Kidney (tissue), 14 donors: ENCODE measurements around the gene EPHA4. TPM values are rescaled to one million over a fixed set of nuclear protein-coding genes. Genes with fewer than 3 reads are reported as not detected.

ENCODE experiments used
- DNase-seq, 5 donors: peaks; one replicate each; pipeline ENCODE4 v3.0.0-alpha.2; 2013 to 2020
- FAIRE-seq: peaks from 2 replicates; lab custom pipeline; 2012; peaks lifted over from hg19 to GRCh38; lab: Jason Lieb, UNC
- H3K27ac ChIP-seq, 2 donors: one replicate each; pipeline ENCODE4 v1.7.0; 2013; ENCODE audit warnings: low read depth in 2 of 2, low read length in 2 of 2, inconsistent platforms in 1 of 2
- H3K27me3 ChIP-seq: one replicate; pipeline ENCODE4 v1.7.1; 2013; ENCODE audit warnings: low read length, inconsistent platforms; ENCODE audit not compliant: control insufficient read depth, insufficient read depth
- H3K36me3 ChIP-seq, 3 donors: one replicate each; pipeline versions ENCODE4 v1.7.0 to v1.7.1; 2013; ENCODE audit warnings: low read length in 3 of 3, control low read depth in 1 of 3, inconsistent platforms in 1 of 3; ENCODE audit not compliant: insufficient read depth in 3 of 3, control insufficient read depth in 2 of 3
- H3K4me1 ChIP-seq, 3 donors: one replicate each; pipeline versions ENCODE4 v1.7.0 to v1.7.1; 2013; ENCODE audit warnings: low read length in 3 of 3, inconsistent platforms in 1 of 3, low read depth in 1 of 3; ENCODE audit not compliant: control insufficient read depth in 2 of 3, insufficient read depth in 2 of 3
- H3K4me3 ChIP-seq, 3 donors: one replicate each; pipeline versions ENCODE4 v1.7.0 to v1.8.1; 2013; ENCODE audit warnings: low read length in 3 of 3, control low read depth in 1 of 3, inconsistent platforms in 1 of 3
- H3K9ac ChIP-seq, 3 donors: one replicate each; pipeline versions ENCODE4 v1.7.0 to v1.7.1; 2013; ENCODE audit warnings: low read length in 3 of 3, control low read depth in 1 of 3, inconsistent platforms in 1 of 3
- H3K9me3 ChIP-seq, 3 donors: one replicate each; pipeline versions ENCODE4 v1.7.0 to v1.7.1; 2013; ENCODE audit warnings: low read length in 3 of 3, control low read depth in 1 of 3, inconsistent platforms in 1 of 3; ENCODE audit not compliant: control insufficient read depth in 2 of 3, insufficient read depth in 1 of 3
- CTCF ChIP-seq: IDR thresholded peaks from 3 replicates; pipeline ENCODE4 v1.5.1; 2012; ENCODE audit warnings: mild to moderate bottlenecking, moderate library complexity, borderline replicate concordance; ENCODE audit not compliant: insufficient read depth; ENCODE audit errors: extremely low read depth
- intact Hi-C: fragments of 100-400 bp; cut with DNase I; formaldehyde crosslinking; loops from one replicate; pipeline ENCODE4 v1.11.1; 2022
- polyA plus RNA-seq: library from polyadenylated mRNA; stranded (reverse); fragments of 350-450 nt; fragmentation: Illumina TruSeq; extraction: RNeasy Lipid Tissue Mini Kit (QIAGEN cat#74804); gene quantifications from one replicate; pipeline ENCODE4 v1.2.3, GENCODE V29; 2014; ENCODE audit warnings: low read depth, low replicate concordance; ENCODE audit not compliant: insufficient read depth
- total RNA-seq: library from RNA; stranded (reverse); fragmentation: NEBNext Ultra II Directional; extraction: Animal tissue kit (Norgen Biotek cat#: 25700); gene quantifications from one replicate; pipeline ENCODE4 v1.2.1, GENCODE V29; 2021
- donor health status: control.
- donor health status: control.
- donor health status: control.
- donor health status: control.
- donor health status: control.
- donor health status: DM: yes; HTN: yes; CAD: no.
- donor health status: Normal renal cell carcinoma (clear cell type).

EPHA4 gene
- total and polyA plus RNA-seq, 2 donors from 2014 or later = 4.8 to 38.0 TPM

GRCh38 chr2:221370076-221370856, 201.8 kb downstream of the EPHA4 start:
- intact Hi-C loops = no loop called here
- H3K27me3 ChIP-seq = no peaks in the 10 kb centered on the region
- no peaks in the 10 kb centered on the region for H3K9me3 ChIP-seq
- TF ChIP-seq CTCF = no peak
- H3K9ac ChIP-seq = no peak overlapping the region
- H3K36me3 ChIP-seq = no peaks in the 10 kb centered on the region
- no peak for FAIRE-seq
- no peaks in the 10 kb centered on the region for H3K4me1 ChIP-seq
- H3K27ac ChIP-seq = no peak overlapping the region
- no peak overlapping the region for H3K4me3 ChIP-seq
- DNase-seq = no peak
